GM18499 (cell line): Measurements from ENCODE around the gene TLR3.

Experiments
- ATAC-seq: cut with Tn5 transposase; IDR thresholded peaks from one replicate; pipeline ENCODE4 v1.9.1; 2021; ENCODE audit warnings: moderate number of reproducible peaks; ENCODE audit not compliant: insufficient read depth, unreplicated experiment

TLR3 gene

GRCh38 chr4:186104114-186104889 is 35.3 kb downstream of the TLR3 start, which contains the start of gene FAM149A:
FAM149A (plus strand) TSS chr4:186104704.
- no peak for ATAC-seq

GRCh38 chr4:186104890-186105646 is 36.1 kb downstream of the TLR3 start:
- ATAC-seq, result no peak

GRCh38 chr4:186105647-186106321 is 36.8 kb downstream of the TLR3 start:
- ATAC-seq, result no peak

GRCh38 chr4:186107947-186108346 is 39.0 kb downstream of the TLR3 start:
- ATAC-seq, result no peak

GRCh38 chr4:186108391-186108790 is 39.4 kb downstream of the TLR3 start:
- ATAC-seq, result no peak

- no peak for ATAC-seq
Observed at GRCh38 chr4:186109245-186109644, 40.3 kb downstream of the TLR3 start.

GRCh38 chr4:186116697-186117096 is 47.7 kb downstream of the TLR3 start:
- no peak for ATAC-seq

GRCh38 chr4:186118582-186118981 is 49.6 kb downstream of the TLR3 start:
- no peak for ATAC-seq

GRCh38 chr4:186121057-186121456 is 52.1 kb downstream of the TLR3 start:
- ATAC-seq, result no peak

- ATAC-seq, result no peak
Observed at GRCh38 chr4:186128842-186129241, 59.9 kb downstream of the TLR3 start.

GRCh38 chr4:186131935-186132334 is 63.0 kb downstream of the TLR3 start:
- ATAC-seq, result no peak

GRCh38 chr4:186132577-186133242 is 63.8 kb downstream of the TLR3 start:
- ATAC-seq, result no peak

GRCh38 chr4:186134257-186134656 is 65.3 kb downstream of the TLR3 start:
- peak; percentile 94 for ATAC-seq

GRCh38 chr4:186134861-186135260 is 65.9 kb downstream of the TLR3 start:
- ATAC-seq, result no peak

GRCh38 chr4:186137196-186137794 is 68.3 kb downstream of the TLR3 start:
- no peak for ATAC-seq
